Kidney (tissue), 14 donors: ENCODE results near the gene CLASP1. TPM values are rescaled to one million over a fixed set of nuclear protein-coding genes. Genes with fewer than 3 reads are reported as not detected.

Source experiments
- DNase-seq, 5 donors: peaks; one replicate each; pipeline ENCODE4 v3.0.0-alpha.2; 2013 to 2020
- FAIRE-seq: peaks from 2 replicates; lab custom pipeline; 2012; peaks lifted over from hg19 to GRCh38; lab: Jason Lieb, UNC
- H3K27ac ChIP-seq, 2 donors: one replicate each; pipeline ENCODE4 v1.7.0; 2013; ENCODE audit warnings: low read depth in 2 of 2, low read length in 2 of 2, inconsistent platforms in 1 of 2
- H3K27me3 ChIP-seq: one replicate; pipeline ENCODE4 v1.7.1; 2013; ENCODE audit warnings: low read length, inconsistent platforms; ENCODE audit not compliant: control insufficient read depth, insufficient read depth
- H3K36me3 ChIP-seq, 3 donors: one replicate each; pipeline versions ENCODE4 v1.7.0 to v1.7.1; 2013; ENCODE audit warnings: low read length in 3 of 3, control low read depth in 1 of 3, inconsistent platforms in 1 of 3; ENCODE audit not compliant: insufficient read depth in 3 of 3, control insufficient read depth in 2 of 3
- H3K4me1 ChIP-seq, 3 donors: one replicate each; pipeline versions ENCODE4 v1.7.0 to v1.7.1; 2013; ENCODE audit warnings: low read length in 3 of 3, inconsistent platforms in 1 of 3, low read depth in 1 of 3; ENCODE audit not compliant: control insufficient read depth in 2 of 3, insufficient read depth in 2 of 3
- H3K4me3 ChIP-seq, 3 donors: one replicate each; pipeline versions ENCODE4 v1.7.0 to v1.8.1; 2013; ENCODE audit warnings: low read length in 3 of 3, control low read depth in 1 of 3, inconsistent platforms in 1 of 3
- H3K9ac ChIP-seq, 3 donors: one replicate each; pipeline versions ENCODE4 v1.7.0 to v1.7.1; 2013; ENCODE audit warnings: low read length in 3 of 3, control low read depth in 1 of 3, inconsistent platforms in 1 of 3
- H3K9me3 ChIP-seq, 3 donors: one replicate each; pipeline versions ENCODE4 v1.7.0 to v1.7.1; 2013; ENCODE audit warnings: low read length in 3 of 3, control low read depth in 1 of 3, inconsistent platforms in 1 of 3; ENCODE audit not compliant: control insufficient read depth in 2 of 3, insufficient read depth in 1 of 3
- intact Hi-C: fragments of 100-400 bp; cut with DNase I; formaldehyde crosslinking; loops from one replicate; pipeline ENCODE4 v1.11.1; 2022
- polyA plus RNA-seq: library from polyadenylated mRNA; stranded (reverse); fragments of 350-450 nt; fragmentation: Illumina TruSeq; extraction: RNeasy Lipid Tissue Mini Kit (QIAGEN cat#74804); gene quantifications from one replicate; pipeline ENCODE4 v1.2.3, GENCODE V29; 2014; ENCODE audit warnings: low read depth, low replicate concordance; ENCODE audit not compliant: insufficient read depth
- total RNA-seq: library from RNA; stranded (reverse); fragmentation: NEBNext Ultra II Directional; extraction: Animal tissue kit (Norgen Biotek cat#: 25700); gene quantifications from one replicate; pipeline ENCODE4 v1.2.1, GENCODE V29; 2021
- TF ChIP-seq, protein P1 (sequence below): IDR thresholded peaks from 3 replicates; pipeline ENCODE4 v1.5.1; 2012; ENCODE audit warnings: mild to moderate bottlenecking, moderate library complexity, borderline replicate concordance; ENCODE audit not compliant: insufficient read depth; ENCODE audit errors: extremely low read depth
- donor health status: control.
- donor health status: control.
- donor health status: control.
- donor health status: control.
- donor health status: control.
- donor health status: DM: yes; HTN: yes; CAD: no.
- donor health status: Normal renal cell carcinoma (clear cell type).

Gene CLASP1
- total and polyA plus RNA-seq, 2 donors from 2014 or later: 6.8 to 71.5 TPM

DNA sequence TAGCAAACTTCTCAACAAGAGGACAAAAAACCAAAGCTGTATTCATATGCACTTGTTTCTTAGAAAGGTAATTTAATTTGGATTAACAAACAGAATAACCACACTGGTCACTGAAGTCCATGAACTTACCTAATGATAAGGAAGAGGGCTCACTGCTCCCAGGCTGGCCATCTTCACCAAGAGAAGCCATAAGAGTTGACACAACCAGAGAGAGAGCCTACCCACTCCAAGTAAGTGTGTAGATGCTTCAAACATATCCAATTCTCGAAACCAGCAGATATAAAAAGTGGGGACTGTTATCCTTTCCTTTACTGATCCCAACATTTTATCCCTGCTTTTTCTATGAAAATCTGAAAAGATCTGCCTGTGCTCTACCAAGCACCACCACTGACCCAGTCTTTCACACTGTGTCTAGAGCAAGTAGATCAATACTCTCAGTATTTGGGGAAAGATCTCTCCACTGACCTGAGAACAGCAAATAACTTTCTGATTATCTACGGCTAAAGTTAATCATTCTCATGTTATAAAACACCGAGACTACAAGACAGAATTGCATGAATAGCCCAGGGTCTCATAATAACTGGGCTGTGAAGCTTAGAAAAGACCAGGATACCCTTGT lies 230.1 kb downstream of the CLASP1 start:
- FAIRE-seq: no peak

DNA sequence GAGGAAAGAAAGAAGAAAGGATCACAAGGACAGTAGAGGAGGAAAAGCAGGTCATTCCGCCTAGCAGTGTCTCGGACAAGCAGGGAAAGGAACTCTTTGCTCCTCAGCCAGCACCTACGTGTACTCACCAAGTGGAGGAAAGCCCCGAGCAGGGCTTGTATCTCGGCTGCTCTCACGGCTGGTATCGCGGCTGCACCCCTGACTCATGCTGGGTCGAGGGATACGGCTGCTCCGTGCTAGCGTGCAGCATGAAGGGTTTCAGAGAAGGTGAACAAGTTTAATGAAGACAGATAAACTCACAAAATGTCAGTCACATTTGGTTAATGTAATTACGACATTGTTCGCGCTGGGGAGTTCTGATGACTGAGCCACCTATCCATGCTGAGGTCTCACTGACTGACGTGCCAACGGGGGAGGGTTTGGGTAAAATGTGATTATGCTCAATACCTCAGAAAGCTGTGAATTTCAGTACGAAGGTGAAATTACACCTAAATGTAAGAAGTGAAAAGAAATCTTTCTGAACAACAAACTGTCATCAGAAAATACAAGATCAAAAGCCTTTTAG lies 230.7 kb downstream of the CLASP1 start:
- Histone ChIP-seq H3K9me3 (no peaks in the 10 kb centered on the region), H3K27me3 (no peaks in the 10 kb centered on the region), H3K4me1 (no peaks in the 10 kb centered on the region), H3K36me3 (peaks cover 3 to 12% (median 6%) of the 10 kb centered on the region in 3 donors), H3K4me3 (no peak overlapping the region), H3K9ac (no peak overlapping the region), H3K27ac (no peak overlapping the region)
- no peak for FAIRE-seq
- no peak for DNase-seq
- TF ChIP-seq, protein P1, sequence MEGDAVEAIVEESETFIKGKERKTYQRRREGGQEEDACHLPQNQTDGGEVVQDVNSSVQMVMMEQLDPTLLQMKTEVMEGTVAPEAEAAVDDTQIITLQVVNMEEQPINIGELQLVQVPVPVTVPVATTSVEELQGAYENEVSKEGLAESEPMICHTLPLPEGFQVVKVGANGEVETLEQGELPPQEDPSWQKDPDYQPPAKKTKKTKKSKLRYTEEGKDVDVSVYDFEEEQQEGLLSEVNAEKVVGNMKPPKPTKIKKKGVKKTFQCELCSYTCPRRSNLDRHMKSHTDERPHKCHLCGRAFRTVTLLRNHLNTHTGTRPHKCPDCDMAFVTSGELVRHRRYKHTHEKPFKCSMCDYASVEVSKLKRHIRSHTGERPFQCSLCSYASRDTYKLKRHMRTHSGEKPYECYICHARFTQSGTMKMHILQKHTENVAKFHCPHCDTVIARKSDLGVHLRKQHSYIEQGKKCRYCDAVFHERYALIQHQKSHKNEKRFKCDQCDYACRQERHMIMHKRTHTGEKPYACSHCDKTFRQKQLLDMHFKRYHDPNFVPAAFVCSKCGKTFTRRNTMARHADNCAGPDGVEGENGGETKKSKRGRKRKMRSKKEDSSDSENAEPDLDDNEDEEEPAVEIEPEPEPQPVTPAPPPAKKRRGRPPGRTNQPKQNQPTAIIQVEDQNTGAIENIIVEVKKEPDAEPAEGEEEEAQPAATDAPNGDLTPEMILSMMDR: no peak
- intact Hi-C loops: no loop called here

More for the DNA sequence above, 230.1 kb downstream of the CLASP1 start:
- H3K4me3 ChIP-seq: no peak overlapping the region
- H3K4me1 ChIP-seq: no peaks in the 10 kb centered on the region
- TF ChIP-seq, protein P1: no peak
- H3K9ac ChIP-seq: no peak overlapping the region
- peaks cover 0 to 8% (median 3%) of the 10 kb centered on the region in 3 donors for H3K36me3 ChIP-seq
- H3K27me3 ChIP-seq: no peaks in the 10 kb centered on the region
- H3K9me3 ChIP-seq: no peaks in the 10 kb centered on the region
- no peak overlapping the region for H3K27ac ChIP-seq
- no peak for DNase-seq
- intact Hi-C loops: no loop called here

DNA sequence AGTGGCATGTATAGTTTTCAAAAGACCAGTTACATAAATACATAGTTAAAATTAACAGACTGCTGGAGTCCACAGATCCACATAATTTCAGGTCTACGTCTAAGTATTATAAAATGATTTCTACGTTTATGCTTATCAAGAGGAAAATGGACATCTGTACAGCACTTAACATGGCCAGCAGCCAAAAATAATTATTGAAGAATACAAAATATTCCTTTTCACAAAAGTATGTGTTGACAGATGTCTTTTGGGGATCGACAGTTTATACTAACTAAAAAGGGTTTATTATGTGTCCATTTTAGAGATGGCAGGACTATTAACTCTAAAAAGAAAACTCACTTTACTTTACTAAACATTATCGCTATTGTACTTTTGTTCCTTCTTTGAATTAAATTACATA lies 231.4 kb downstream of the CLASP1 start:
- no peak overlapping the region for H3K9ac ChIP-seq
- TF ChIP-seq, protein P1: no peak
- intact Hi-C loops: no loop called here
- no peaks in the 10 kb centered on the region for H3K9me3 ChIP-seq
- peaks cover 3 to 12% (median 9%) of the 10 kb centered on the region in 3 donors for H3K36me3 ChIP-seq
- no peak overlapping the region for H3K4me3 ChIP-seq
- H3K27me3 ChIP-seq: no peaks in the 10 kb centered on the region
- FAIRE-seq: no peak
- no peaks in the 10 kb centered on the region for H3K4me1 ChIP-seq
- no peak overlapping the region for H3K27ac ChIP-seq
- no peak for DNase-seq
